Breast epithelium (tissue), 3 donors: ENCODE measurements around the gene NET1.
"Not testable (repeated sequence)": the region's sequence is repeated elsewhere in the genome, so short reads cannot be mapped to it uniquely, and the experiment has no call there.

Experiments
- CTCF ChIP-seq, 3 donors: fragments of 450-650 bp; IDR thresholded peaks; one replicate each; pipeline ENCODE4 v1.5.1; 2016 to 2017; ENCODE audit warnings: antibody characterized with exemption in 3 of 3, mild to moderate bottlenecking in 3 of 3, moderate library complexity in 3 of 3
- POLR2A ChIP-seq: fragments of 450-650 bp; IDR thresholded peaks from one replicate; pipeline ENCODE4 v1.6.1; 2016; ENCODE audit warnings: antibody characterized with exemption, mild to moderate bottlenecking, moderate library complexity
- POLR2AphosphoS5 ChIP-seq, 3 donors: sonication (generic); formaldehyde crosslinking; IDR thresholded peaks; one replicate each; pipeline ENCODE4 v1.6.1; 2017; ENCODE audit warnings: antibody characterized with exemption in 3 of 3

GRCh38 chr10:5410787-5411186 lies 1.6 kb upstream of the NET1 start:
- TF ChIP-seq CTCF (IDR thresholded peaks at IDR 0.05); POLR2A; POLR2AphosphoS5 (IDR thresholded peaks at IDR 0.05): not testable (repeated sequence)
